ENCODE measurements around the gene RPGR. TPM values are rescaled to one million over a fixed set of nuclear protein-coding genes. Genes with fewer than 3 reads are reported as not detected.

The RPGR gene
- total RNA-seq, 1 experiment from 2014 or later = 10.4 TPM

GRCh38 chrX:38326086-38326485 is 1.2 kb downstream of the RPGR start:
- H3K9ac ChIP-seq (ENCODE audit: low read length) = peak overlapping the region; percentile 65
- no peak for DNase-seq (ENCODE audit: low read depth, low spot score)
- no peak overlapping the region for H2AFZ ChIP-seq (ENCODE audit: low read depth, low read length, poor library complexity, severe bottlenecking)
- H3K4me2 ChIP-seq (ENCODE audit: low read length) = peak overlapping the region; percentile 76
- no peaks in the 10 kb centered on the region for H3K9me3 ChIP-seq (ENCODE audit: control insufficient read depth in 1 of 2, insufficient read depth in 1 of 2, low read depth in 1 of 2, low read length in 2 of 2)
- no peaks in the 10 kb centered on the region for H3K9me2 ChIP-seq (ENCODE audit: insufficient read depth)
- ChIA-PET CTCF (no interaction called here), RAD21 (ENCODE audit: low non-redundant PET in 1 of 2, low total read pairs in 2 of 2, uncharacterized antibody in 2 of 2, unreplicated experiment in 2 of 2) (no interaction called here), POLR2A (interaction anchor here (1.3 kb wide), 1 partner anchor 12 kb away, joined by 3 read pairs; no protein-coding TSS in a partner anchor)
- H4K20me1 ChIP-seq (ENCODE audit: insufficient read depth) = no peaks in the 10 kb centered on the region
- intact Hi-C loops (cut with micrococcal nuclease) = no loop called here
- H3K79me2 ChIP-seq (ENCODE audit: insufficient read depth, low read length) = peaks cover 9% of the 10 kb centered on the region; the same call in 1 of the 2 replicates
- peak overlapping the region; percentile 60 to 67 for H3K4me3 ChIP-seq (replicated peaks in 1 of 2; ENCODE audit: low read depth in 1 of 2, low read length in 2 of 2)
- H3K36me3 ChIP-seq (ENCODE audit: control insufficient read depth in 1 of 2, insufficient read depth in 2 of 2, low read length in 2 of 2) = no peaks in the 10 kb centered on the region
- no peak for ATAC-seq
- H3K4me1 ChIP-seq (ENCODE audit: control insufficient read depth in 1 of 2, insufficient read depth in 2 of 2, low read length in 2 of 2) = peaks cover 0 to 10% of the 10 kb centered on the region in 2 experiments; a peak in 2 of 4 replicates
- H3K27ac ChIP-seq (ENCODE audit: low read depth, low read length) = peak overlapping the region; percentile 69; the same call in 1 of the 2 replicates
- TF ChIP-seq CTCF (IDR thresholded peaks at IDR 0.05 in 2 of 3, conservative IDR thresholded peaks at IDR 0.05 in 1 of 3; ENCODE audit: borderline replicate concordance in 1 of 3, insufficient read depth in 1 of 3, low read depth in 2 of 3, low read length in 2 of 3) (no peak), CBX3 (IDR thresholded peaks at IDR 0.05; ENCODE audit: low read depth) (no peak), REST (IDR thresholded peaks at IDR 0.05; ENCODE audit: low read depth) (no peak), JUND (IDR thresholded peaks at IDR 0.05) (no peak), RAD21 (IDR thresholded peaks at IDR 0.05; ENCODE audit: low read depth) (no peak), TCF7L2 (IDR thresholded peaks at IDR 0.05; ENCODE audit: borderline replicate concordance, extremely low read depth, insufficient read depth, insufficient read length) (no peak), SP1 (IDR thresholded peaks at IDR 0.05; ENCODE audit: low read depth) (no peak), EZH2 (IDR thresholded peaks at IDR 0.05) (no peak), MAX (IDR thresholded peaks at IDR 0.05) (no peak), ELF1 (IDR thresholded peaks at IDR 0.05; ENCODE audit: borderline replicate concordance, low read depth) (no peak), CEBPB (IDR thresholded peaks at IDR 0.05; ENCODE audit: low read depth) (no peak), ZNF274 (IDR thresholded peaks at IDR 0.05; ENCODE audit: low read depth, low read length) (no peak), EGR1 (IDR thresholded peaks at IDR 0.05; ENCODE audit: low read depth) (no peak)
- BruUV-seq (replicated peaks) = no TSS peak
- no peaks in the 10 kb centered on the region for H3K27me3 ChIP-seq (ENCODE audit: insufficient read depth, low read length)
